NCI-H345 treated with DMSO at 0.1 percent for 48 hours (cell line): ENCODE measurements around the gene SLIT3.

ENCODE experiments used
- DNase-seq: peaks from one replicate; lab custom pipeline; 2025; ENCODE audit not compliant: unreplicated experiment; lab: John Stamatoyannopoulos, UW

The SLIT3 gene

DNA sequence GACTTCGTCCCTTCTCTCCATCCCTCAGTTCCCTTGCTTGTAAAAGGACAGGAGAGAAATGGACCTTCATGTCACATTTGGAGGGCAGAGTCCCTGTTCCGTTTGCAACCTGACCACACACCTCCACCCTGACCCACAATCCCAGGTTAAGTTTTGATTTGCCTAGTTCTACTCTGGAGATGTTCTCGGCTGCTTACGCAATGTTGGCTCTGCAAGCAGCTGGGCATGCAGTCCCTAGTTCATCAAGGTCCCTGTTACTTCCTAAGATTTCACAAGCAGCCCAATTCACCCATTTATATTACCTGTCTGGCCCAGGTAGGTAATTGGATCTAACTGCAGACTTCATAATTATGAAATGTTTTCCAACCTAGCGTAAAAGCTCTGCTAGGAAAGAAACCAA is 28.8 kb downstream of the SLIT3 start:
- no peak for DNase-seq

DNA sequence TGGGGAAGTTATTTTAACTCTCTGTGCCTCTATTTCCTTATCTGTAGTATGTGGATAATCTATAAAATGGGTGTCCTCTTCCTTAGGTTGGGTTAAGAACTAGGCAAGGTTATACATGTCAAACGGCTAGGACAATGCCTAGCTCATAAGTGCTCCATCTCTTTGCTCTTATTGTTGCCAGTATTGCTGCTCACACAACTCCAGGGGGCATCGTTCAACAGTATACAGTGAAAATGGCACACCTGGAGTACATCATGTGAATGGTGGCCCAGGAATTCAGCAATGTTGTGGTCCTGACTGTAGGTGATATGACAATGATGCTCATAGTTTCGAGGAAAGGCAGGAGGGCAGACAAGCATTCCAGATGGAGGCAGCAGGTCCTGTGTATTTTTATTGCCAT is 30.1 kb downstream of the SLIT3 start:
- DNase-seq = no peak

DNA sequence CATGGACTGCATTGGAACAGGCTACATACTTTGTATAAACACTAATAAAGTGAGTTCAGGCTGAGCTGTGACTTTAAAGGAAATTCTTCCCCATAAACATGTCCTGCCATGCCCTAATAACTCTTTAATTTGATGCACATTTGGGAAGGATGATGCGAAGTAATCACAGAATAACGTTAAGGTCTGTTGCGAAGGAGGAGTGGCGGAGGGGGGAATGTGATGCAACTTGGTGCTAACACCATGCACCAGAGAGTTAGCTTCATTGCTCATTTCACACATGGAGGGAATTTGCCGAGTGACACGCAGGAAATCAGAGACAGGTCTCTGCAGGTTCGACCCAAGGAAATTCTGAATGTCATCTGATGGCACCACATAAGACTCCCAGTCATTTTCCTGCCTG is 32.9 kb downstream of the SLIT3 start:
- no peak for DNase-seq

DNA sequence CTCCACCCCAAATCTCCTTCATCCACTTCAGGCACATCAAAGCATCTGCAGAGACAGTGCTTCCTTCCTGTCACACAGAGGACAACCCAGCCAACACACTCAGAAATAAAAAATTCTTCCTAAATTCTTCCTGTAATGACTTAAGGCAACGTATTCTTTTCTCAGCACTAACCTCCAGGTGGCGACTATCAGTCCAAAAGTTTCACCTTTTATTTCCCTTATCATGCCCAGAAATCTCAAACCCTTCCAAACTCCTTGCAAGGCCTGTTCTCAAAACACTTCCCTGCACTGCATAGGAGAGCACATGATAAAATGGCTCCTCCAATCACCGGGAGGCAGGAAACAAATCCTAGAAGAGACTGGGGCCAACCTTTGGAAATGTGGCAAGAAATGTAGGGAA is 35.1 kb downstream of the SLIT3 start:
- no peak for DNase-seq

DNA sequence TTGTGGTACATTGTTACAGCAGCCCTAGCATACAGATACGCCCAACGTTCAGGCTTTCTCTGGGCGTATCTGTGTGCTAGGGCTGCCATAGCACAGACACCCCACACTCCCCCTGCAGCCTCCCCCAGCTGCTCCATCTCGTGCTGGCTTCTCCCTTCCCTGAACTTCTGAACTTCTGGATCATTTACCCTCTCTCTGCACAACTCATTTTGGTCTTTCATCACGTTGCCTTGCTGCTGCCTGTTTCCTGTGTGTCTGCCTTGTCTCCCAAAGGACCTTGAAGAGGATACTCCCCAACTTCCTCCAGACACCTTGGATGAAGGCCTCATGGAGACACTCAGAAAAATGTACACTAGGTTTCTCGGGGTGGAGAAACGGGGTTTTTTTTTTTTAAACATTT is 37.3 kb downstream of the SLIT3 start:
- no peak for DNase-seq

DNA sequence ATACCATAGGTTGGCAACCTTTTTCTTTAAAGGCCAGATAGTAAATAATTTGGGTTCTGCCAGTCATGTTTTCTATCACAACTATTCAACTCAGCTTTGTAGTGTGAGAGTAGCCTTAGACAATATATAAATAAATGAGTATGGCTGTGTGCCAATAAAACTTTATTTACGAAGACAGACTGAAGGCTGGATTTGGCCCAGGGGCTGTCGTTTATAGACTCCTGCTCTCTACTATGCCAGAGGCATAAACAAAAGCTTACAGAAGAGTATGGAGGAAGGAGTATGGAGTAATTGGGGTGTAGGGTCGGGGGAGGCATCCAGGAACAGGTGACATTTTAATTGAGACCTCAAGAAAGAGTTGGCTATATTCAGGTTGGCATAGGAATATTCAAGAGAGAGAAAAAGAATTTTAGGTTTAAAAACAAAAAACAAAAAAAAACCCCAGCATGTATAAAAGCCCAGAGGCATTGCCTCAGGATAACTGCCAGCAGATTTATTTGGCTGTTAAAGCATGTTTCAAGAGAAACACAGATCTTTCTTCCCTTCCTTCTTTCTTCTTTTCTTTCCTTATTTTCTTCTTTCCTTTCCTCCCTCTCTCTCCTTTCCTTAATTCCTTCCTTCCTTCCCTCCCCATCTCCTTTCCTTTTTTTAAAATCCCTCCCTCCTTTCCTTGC is 39.9 kb downstream of the SLIT3 start:
- DNase-seq = no peak

DNA sequence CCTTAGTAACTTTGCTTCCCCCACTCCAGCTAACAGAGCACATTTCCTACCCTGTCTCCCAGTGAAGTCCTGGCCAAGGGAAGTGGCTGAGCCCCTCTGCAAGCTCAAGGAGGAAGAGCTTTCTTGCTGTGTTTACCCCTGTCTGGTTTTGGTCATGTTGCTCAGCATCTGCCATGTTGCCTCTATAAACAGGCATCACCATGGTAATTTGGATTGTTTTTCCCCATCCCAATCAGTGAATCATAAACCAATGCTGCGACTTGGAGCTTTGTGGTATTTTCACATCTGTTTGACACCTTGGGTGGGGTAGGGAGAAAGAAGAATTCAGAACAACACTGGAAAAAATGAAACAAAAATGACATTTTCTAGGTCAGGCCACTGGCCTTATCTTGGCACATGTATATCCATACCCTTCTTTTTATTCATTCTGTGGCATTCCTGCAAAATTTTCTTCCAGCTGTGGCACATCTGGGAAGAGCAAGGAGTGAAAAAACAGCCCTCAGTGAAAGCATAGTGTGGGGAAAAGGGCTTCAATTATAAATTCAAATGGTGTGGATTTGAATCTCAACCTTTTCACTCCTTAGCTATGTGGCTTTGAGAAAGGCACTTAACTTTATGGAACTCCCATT is 42.5 kb downstream of the SLIT3 start:
- DNase-seq = no peak

DNA sequence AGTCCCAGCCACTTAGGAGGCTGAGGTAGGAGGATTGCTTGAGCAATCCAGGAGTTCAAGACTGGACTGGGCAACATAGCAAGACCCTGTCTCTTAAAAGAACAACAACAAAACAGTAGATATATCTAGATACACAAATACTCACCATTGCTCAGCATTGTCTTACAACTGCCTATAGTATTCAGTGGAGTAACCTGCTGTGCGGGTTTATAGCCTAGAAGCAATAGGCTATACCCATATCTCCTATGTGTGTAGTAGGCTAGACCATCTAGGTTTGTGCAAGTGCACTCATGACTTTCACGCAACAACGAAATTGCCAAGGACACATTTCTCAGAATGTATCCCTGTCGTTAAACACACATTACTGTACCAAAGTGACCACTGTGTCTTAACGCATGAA is 44.7 kb downstream of the SLIT3 start:
- no peak for DNase-seq

DNA sequence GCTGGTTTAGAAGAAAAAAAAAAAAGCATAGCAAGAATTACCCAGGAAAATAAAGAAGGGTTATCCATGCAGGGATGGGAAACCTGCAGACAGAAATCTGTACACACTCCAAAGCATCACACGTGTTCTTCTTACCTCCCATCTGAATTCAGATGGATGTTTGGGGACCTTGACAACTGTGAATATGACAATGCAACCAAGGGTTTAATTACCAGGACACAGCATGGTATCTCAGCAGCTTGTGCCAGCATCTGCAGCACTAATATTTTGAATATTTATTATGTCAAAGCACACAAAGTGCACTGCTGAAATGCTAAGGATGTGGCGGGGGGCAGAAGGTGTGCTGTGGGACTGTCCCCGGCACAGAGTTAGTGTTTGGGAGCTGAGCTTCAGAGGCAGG is 47.9 kb downstream of the SLIT3 start:
- DNase-seq = no peak

DNA sequence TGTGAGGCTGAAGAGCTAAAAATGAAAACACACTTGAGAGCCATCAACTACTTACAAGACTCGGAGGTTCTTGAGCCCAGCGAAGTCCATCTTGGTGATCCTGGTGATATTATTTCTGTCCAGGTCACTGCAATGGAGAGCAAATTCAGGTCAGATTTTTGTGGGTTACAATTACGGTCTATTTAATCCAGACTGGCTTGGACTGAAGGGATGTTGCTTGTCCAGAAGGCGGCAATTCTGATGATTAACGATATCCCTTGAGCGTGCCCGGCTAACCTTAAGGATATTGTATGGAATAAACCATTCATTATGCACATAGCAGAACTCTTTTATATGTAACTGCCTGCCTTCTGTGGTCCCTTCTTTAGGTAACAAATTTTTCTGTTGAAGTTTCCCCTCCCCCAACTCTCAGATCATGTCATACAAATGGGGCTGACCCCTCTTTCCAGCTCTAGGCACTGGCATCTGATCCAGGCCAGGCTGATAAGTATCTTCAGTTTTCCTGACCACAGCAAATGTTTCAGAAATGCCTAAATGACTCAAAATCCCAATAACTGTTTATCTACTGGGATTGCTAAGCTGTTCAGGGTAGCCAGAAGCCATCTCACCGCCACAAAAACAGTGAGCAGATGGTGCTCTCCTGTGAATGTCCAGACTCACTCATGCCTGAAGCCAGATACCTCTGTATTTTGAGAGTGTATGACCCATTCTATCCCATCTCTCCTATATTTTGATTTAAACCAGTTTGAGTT is 49.4 kb downstream of the SLIT3 start:
- DNase-seq = no peak

DNA sequence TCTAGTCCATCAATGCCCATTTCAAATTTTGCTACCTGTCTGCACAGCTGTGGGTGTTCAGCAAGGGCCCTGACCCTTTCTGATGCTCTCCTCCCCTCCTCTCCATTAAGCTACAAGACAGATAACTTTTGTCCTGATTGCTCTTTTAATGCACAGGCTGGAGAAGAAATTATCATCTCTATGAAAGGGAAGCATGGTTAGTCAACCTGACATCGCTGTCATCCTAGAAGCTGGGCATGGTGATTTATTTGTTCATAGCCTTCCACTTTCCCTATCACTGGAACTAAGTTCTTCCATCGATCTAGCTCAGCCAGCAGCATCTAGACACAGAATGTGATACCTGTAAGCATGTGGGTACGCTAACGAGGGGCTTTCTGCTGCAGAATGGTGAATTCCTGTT is 50.1 kb downstream of the SLIT3 start:
- no peak for DNase-seq

DNA sequence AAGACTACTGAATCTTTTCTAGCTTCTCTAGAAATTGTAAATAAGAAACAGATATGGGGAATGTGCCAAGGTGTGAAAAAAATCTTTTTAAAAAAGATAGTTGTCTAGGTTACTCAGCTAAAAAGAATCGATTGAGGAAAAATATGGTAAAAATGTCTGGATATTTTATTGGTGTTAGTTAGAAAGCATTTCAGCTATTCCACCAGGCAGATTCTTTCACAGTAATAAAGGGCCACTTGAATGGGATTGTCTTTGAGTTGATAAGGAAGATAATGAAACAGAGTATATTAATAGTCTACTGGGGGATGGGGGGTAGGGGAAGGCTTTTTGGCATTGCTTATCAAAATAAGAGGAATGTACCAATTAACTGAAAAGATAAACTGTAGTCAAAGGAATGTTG is 51.9 kb downstream of the SLIT3 start:
- DNase-seq = no peak

DNA sequence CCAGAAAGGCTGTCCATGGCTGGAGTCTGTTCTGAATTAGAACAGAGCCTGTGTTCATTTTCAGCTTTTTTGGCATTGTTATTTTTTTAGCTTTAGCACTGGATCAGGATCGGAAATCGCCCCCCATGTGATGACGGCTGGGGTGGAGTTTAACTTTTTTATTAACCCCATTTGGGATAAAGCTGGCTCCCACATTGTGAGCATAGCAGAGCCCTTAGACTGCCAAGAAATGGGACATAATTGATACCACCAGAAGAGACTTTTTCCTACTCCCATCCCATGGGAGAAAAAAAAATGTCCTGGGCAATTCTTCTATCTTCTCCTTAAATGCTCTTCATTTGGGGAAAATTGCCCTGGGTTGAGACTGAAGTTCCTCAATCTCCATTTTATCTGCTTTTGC is 52.4 kb downstream of the SLIT3 start:
- no peak for DNase-seq

DNA sequence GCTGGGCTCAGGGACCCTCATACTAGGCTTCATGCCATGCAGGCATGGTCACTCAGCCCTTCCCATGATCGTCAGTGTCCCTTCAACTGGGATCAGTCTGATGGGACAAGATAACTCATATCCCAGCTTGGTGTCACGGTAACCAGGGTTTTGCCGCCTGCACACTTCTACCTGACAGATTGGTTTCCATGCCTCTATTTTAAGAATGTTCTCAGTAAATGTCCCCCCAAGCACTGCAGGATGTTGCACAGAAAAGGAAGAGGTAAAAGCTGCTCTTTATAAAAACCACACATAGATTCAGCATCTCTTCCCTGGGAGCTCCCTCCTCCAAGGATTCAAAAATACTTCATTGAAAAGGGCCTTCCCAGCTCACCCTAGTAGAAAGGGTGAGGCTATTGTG is 56.1 kb downstream of the SLIT3 start:
- no peak for DNase-seq

DNA sequence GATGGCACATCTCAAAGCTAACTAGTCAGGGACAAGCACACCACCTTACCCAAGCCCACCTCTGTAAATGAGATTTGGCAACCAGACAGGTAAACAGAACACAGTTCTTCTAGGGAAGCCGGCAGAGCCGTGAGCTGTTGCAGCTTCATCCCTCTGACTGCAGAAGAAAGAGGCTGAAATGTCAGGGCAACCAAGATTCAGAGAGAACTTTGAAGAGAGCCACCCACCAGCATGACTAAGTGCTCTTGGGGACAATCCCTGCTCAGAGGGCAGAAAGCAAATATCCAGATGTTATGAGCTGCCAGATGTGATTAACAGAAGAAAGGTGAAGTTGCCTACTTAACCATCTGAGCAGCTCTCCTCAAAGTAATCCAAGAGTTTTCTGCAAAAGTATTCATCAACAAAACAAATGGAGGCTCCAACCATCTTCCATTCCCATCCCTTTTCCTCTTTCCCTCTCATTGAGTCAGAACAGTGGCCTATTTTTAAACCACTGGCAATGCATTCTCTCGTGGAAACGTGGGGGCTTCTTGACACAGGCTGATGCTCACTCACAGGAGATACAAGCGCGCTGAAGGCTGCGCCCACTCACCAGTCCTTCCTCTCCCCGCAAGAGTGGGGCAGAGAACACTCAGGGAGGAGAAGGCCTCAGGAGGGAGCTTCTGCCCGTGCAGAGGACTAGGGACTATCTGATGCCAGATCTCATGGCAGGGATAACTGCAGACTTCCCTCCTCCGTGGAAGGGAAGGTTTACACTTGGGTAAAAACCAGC is 57.1 kb downstream of the SLIT3 start:
- DNase-seq = no peak

DNA sequence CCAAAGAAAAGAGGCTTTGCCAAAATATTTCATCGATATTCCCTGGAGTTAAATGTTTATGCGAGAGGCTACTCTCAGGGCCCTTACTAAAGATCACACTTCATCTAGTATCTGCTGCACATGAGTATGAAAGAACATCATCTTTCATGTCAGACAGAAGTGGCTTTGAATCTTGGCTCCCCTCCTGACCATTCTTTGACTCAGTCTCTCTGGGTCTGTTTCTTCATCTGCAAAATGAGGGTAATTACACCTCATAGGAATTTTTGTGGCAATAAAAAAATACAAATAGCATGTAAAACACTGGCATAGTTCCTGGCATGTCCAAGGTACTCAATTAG is 58.1 kb downstream of the SLIT3 start:
- no peak for DNase-seq

DNA sequence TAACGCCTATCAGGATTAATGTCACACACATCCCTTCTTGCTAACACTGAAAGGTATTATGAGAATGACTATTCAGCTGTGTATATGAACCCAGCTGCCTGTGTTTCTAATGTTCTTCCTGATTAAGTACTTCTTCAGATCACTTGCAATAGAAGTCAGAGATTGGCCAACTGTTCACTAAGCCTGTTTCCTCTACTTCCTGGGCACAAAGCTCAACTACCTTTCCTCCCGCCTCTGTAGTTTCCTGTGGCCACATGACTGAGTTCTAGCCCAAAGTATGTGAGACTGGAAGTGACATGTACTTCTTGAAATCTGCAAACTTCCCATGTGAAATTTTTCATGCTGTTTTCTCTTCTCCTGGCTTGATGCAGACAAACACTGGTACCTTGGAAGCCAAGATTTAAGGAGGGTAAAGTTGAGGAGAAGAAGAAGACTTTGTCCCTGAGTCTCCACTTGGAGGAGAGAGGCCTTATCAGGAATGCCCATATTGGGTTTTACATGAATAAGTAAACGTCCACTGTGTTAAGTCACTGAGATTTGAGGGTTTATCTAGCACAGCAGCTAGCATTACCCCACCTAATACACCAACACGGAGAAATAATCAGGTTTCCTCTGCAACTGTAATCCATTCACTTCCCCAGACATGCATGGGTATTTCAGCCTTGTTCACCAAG is 58.6 kb downstream of the SLIT3 start:
- no peak for DNase-seq

DNA sequence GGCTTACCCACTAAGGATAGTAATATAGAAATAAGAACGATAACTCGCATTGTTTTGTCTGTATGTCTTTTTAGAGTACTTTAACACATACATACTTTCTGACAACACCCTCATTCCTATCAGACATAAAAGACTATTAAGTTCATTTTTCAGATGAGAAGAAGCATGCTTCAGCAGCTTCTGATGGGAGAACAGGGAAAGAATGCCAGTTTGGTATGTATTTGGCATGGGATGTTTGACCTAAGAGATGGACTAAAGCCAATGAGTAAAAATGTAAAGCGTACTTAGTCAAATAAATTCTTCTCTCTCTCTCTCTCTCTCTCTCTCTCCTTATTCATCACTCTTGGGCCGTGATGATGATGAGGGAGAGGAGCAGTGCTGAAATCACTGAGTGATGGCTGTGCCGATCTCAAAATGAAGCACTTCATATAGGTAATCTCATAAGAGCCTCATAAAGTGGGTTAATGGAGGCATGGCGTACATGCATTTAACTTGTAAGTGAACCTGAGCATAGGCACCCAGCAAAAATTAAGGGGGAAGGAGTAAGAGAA is 71.5 kb downstream of the SLIT3 start:
- DNase-seq = no peak

DNA sequence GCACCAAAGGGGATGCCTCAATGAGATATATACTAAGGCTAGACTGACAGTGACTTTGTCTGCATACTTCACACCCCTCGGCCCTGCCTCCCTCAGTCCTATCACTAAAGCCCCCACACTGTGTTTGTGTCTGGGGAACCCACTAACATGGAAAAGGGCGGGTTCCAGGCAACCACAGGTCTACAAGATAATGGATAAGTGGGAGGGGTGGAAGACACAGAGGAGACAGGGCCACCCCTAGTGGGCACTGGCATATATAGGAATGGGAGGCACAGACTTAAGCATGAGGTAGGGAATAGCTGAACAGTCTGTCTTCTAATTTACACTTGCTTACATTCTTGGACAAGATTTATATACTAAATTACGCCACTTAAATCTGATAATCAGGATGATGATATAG is 74.0 kb downstream of the SLIT3 start:
- DNase-seq = no peak

DNA sequence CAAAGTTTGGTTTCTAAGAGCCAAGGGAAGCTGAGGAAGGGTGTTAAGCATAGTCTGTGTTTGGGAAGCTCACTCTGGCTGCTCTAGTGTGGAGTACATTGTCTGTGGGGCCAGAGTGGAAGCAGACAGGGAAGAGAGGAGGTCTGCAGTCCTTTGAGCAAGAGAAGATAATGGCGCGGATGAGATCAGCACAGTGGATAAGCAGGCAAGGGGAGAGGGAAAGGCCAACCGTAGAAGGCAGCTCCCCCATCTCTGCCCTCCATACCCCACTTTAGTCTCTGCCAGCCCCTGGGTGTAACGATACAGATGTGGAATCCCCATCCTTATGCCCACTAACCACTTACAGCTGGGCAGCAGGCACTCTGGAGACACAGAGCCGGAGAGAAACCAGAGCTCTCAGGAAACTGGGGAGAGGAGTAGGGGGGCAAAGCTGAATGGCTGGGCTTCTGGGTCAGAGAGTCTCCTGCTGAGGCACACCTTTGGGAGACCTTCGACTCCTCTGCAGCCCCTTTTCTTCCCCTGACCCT is 75.0 kb downstream of the SLIT3 start:
- no peak for DNase-seq

DNA sequence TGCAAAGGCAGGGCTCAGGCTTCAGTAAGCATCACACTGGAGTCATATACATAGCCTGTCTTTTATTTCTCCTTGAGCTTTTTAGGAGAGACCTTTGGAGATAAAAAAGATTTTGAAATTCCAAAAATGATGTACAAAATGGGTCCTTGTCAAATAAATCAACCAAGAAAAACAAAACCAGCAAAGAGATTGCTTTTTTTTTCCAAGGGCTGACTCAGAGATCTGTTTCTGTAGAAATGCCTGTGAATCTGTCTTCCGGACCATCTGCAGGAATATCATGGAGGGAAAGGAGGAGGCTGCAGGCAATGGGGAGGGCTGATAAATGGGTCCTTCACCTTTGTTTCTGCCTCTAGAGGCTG is 77.4 kb downstream of the SLIT3 start:
- DNase-seq = no peak
